CD14-positive monocyte (primary cell): ENCODE measurements around the gene DPP6. TPM values are rescaled to one million over a fixed set of nuclear protein-coding genes. Genes with fewer than 3 reads are reported as not detected.

Experiments
- DNase-seq, 3 donors: peaks; one replicate each; pipeline ENCODE4 v3.0.0-alpha.2; 2011 to 2022
- H2AFZ ChIP-seq: 2 replicates; pipeline ENCODE4 v1.6.0; 2012; ENCODE audit warnings: mild to moderate bottlenecking, low read depth, low read length, inconsistent platforms; ENCODE audit not compliant: insufficient read depth, poor library complexity, severe bottlenecking
- H3K27ac ChIP-seq, 2 donors: 1 replicate in 1 of 2; 2 replicates in 1 of 2; pipeline ENCODE4 v1.5.1; 2012 to 2013; ENCODE audit warnings: low read length in 2 of 2, control low read depth in 1 of 2, inconsistent platforms in 1 of 2, low read depth in 1 of 2, mild to moderate bottlenecking in 1 of 2
- H3K27me3 ChIP-seq, 2 donors: one replicate each; pipeline versions ENCODE4 v1.6.0 to v1.6.1; 2011 to 2013; ENCODE audit warnings: low read length in 2 of 2; ENCODE audit not compliant: control insufficient read depth in 2 of 2, insufficient read depth in 2 of 2
- H3K36me3 ChIP-seq, 2 donors: replicated peaks in 1 of 2; 1 replicate in 1 of 2; 2 replicates in 1 of 2; pipeline versions ENCODE4 v1.5.1 to v1.6.1; 2012 to 2013; ENCODE audit warnings: low read length in 2 of 2, control low read depth in 1 of 2, inconsistent platforms in 1 of 2, mild to moderate bottlenecking in 1 of 2; ENCODE audit not compliant: insufficient read depth in 2 of 2, control insufficient read depth in 1 of 2
- H3K4me1 ChIP-seq, 2 donors: 1 replicate in 1 of 2; 2 replicates in 1 of 2; pipeline versions ENCODE4 v1.5.1 to v1.6.1; 2012 to 2013; ENCODE audit warnings: low read length in 2 of 2, control low read depth in 1 of 2, inconsistent platforms in 1 of 2, mild to moderate bottlenecking in 1 of 2, moderate library complexity in 1 of 2; ENCODE audit not compliant: insufficient read depth in 2 of 2, control insufficient read depth in 1 of 2
- H3K4me2 ChIP-seq: replicated peaks from 2 replicates; pipeline ENCODE3; 2012; ENCODE audit warnings: low read length, moderate library complexity, mild to moderate bottlenecking; ENCODE audit not compliant: poor library complexity, severe bottlenecking; ENCODE audit errors: extremely low read depth
- H3K4me3 ChIP-seq, 3 experiments: fragments of 200-600 bp in 1 of 3; sonication (generic) in 1 of 3; replicated peaks in 1 of 3; 1 replicate in 2 of 3; 2 replicates in 1 of 3; pipeline ENCODE4 v1.5.1; 2011 to 2013; ENCODE audit warnings: low read length in 3 of 3, mild to moderate bottlenecking in 3 of 3, control low read depth in 2 of 3, low read depth in 2 of 3, inconsistent platforms in 1 of 3, moderate library complexity in 1 of 3
- H3K79me2 ChIP-seq: 2 replicates; pipeline ENCODE4 v1.6.0; 2012; ENCODE audit warnings: mild to moderate bottlenecking, control low read depth, inconsistent platforms, low read length, moderate library complexity; ENCODE audit not compliant: insufficient read depth
- H3K9ac ChIP-seq: 2 replicates; pipeline ENCODE4 v1.6.0; 2017; ENCODE audit warnings: low read length, mild to moderate bottlenecking; ENCODE audit not compliant: insufficient read depth, poor library complexity, severe bottlenecking
- H3K9me3 ChIP-seq, 2 donors: replicated peaks in 1 of 2; 1 replicate in 1 of 2; 2 replicates in 1 of 2; pipeline versions ENCODE4 v1.5.1 to v1.6.1; 2012 to 2013; ENCODE audit warnings: low read length in 2 of 2, control low read depth in 1 of 2; ENCODE audit not compliant: control insufficient read depth in 1 of 2, insufficient read depth in 1 of 2
- H4K20me1 ChIP-seq: 2 replicates; pipeline ENCODE4 v1.6.0; 2012; ENCODE audit warnings: mild to moderate bottlenecking, low read length, control low read depth, moderate library complexity; ENCODE audit not compliant: insufficient read depth
- H3K27ac Mint-ChIP-seq, 7 donors: one replicate each; pipeline ENCODE4 v1.8.0; 2020; ENCODE audit warnings: mild to moderate bottlenecking in 7 of 7, mixed read lengths in 7 of 7, moderate library complexity in 6 of 7, inconsistent platforms in 2 of 7
- H3K27me3 Mint-ChIP-seq, 3 donors: one replicate each; pipeline ENCODE4 v1.8.0; 2021 to 2022; ENCODE audit warnings: low read depth in 3 of 3, mild to moderate bottlenecking in 3 of 3, mixed read lengths in 3 of 3, moderate library complexity in 3 of 3, inconsistent platforms in 1 of 3
- H3K36me3 Mint-ChIP-seq, 2 donors: one replicate each; pipeline ENCODE4 v1.8.0; 2020; ENCODE audit warnings: mixed read lengths in 2 of 2, inconsistent platforms in 1 of 2, mild to moderate bottlenecking in 1 of 2
- H3K4me1 Mint-ChIP-seq: one replicate; pipeline ENCODE4 v1.8.0; 2020; ENCODE audit warnings: mild to moderate bottlenecking, mixed read lengths
- H3K4me3 Mint-ChIP-seq, 2 donors: one replicate each; pipeline ENCODE4 v1.8.0; 2020; ENCODE audit warnings: mild to moderate bottlenecking in 2 of 2, mixed read lengths in 2 of 2, moderate library complexity in 1 of 2
- H3K9me3 Mint-ChIP-seq, 7 donors: one replicate each; pipeline ENCODE4 v1.8.0; 2020 to 2022; ENCODE audit warnings: mixed read lengths in 7 of 7, mild to moderate bottlenecking in 6 of 7, moderate library complexity in 6 of 7, inconsistent platforms in 2 of 7
- WGBS: methylation state at CpG from one replicate; pipeline ENCODE4 v1.1.5; 2013; ENCODE audit warnings: missing lambda C conversion rate; ENCODE audit not compliant: insufficient coverage; 5-methylcytosine and 5-hydroxymethylcytosine counted together
- intact Hi-C, 2 donors: fragments of 100-400 bp; cut with micrococcal nuclease; formaldehyde crosslinking; loops; one replicate each; pipeline versions ENCODE4 v1.15.0 to v1.15.1; 2023
- polyA plus RNA-seq, 3 donors: library from polyadenylated mRNA; depleted of rRNA in 1 of 3; unstranded in 2 of 3; stranded (reverse) in 1 of 3; fragments of 300-500 nt in 2 of 3; fragments of >200 nt in 1 of 3; fragmentation: Illumina TruSeq in 2 of 3; gene quantifications; 1 replicate in 2 of 3; 2 replicates in 1 of 3; pipeline ENCODE4 v1.2.3, GENCODE V29; 2012 to 2021
- TF ChIP-seq, protein P1 (sequence below): fragments of 200-600 bp; IDR thresholded peaks from one replicate; pipeline ENCODE4 v1.8.0; 2022; ENCODE audit warnings: antibody characterized with exemption, mild to moderate bottlenecking

DPP6 gene
- polyA plus RNA-seq, 3 donors, result not detected

DNA sequence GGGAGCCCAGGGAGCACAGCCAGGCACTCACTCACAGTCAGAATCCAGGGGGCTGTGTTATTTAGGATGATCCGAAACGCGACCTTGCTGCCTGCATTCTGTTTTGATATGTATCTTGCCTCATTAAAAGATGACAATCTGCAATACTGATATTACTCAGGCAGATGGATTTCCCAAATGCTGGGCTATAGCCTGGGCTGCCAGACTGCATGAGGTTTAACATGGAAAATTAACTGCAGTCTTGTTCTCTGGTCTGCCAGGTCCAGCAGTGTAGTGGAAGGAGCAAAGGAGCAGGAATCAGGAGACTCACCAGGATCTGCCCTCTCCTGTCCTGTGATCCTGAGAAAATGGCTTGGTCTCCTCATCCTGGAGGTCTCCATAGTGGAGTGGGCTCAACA, 692.7 kb downstream of the DPP6 start:
- Mint-ChIP-seq H3K4me1 (no peaks in the 10 kb centered on the region), H3K27me3 (no peaks in the 10 kb centered on the region), H3K36me3 (no peaks in the 10 kb centered on the region), H3K4me3 (no peak overlapping the region), H3K27ac (no peak overlapping the region), H3K9me3 (peaks cover 0 to 4% (median 0%) of the 10 kb centered on the region in 7 donors)
- no peaks in the 10 kb centered on the region for H3K36me3 ChIP-seq
- H3K4me2 ChIP-seq, result no peak overlapping the region
- H3K27ac ChIP-seq, result no peak overlapping the region
- no peaks in the 10 kb centered on the region for H3K9me3 ChIP-seq
- no peak overlapping the region for H3K9ac ChIP-seq
- no peaks in the 10 kb centered on the region for H4K20me1 ChIP-seq
- H2AFZ ChIP-seq, result no peak overlapping the region
- H3K4me3 ChIP-seq, result no peak overlapping the region
- intact Hi-C loops, result no loop called here
- WGBS, result no CpG with 5 or more reads among the region's 3 CpGs
- H3K4me1 ChIP-seq, result no peaks in the 10 kb centered on the region
- TF ChIP-seq, protein P1, sequence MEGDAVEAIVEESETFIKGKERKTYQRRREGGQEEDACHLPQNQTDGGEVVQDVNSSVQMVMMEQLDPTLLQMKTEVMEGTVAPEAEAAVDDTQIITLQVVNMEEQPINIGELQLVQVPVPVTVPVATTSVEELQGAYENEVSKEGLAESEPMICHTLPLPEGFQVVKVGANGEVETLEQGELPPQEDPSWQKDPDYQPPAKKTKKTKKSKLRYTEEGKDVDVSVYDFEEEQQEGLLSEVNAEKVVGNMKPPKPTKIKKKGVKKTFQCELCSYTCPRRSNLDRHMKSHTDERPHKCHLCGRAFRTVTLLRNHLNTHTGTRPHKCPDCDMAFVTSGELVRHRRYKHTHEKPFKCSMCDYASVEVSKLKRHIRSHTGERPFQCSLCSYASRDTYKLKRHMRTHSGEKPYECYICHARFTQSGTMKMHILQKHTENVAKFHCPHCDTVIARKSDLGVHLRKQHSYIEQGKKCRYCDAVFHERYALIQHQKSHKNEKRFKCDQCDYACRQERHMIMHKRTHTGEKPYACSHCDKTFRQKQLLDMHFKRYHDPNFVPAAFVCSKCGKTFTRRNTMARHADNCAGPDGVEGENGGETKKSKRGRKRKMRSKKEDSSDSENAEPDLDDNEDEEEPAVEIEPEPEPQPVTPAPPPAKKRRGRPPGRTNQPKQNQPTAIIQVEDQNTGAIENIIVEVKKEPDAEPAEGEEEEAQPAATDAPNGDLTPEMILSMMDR, result no peak
- H3K27me3 ChIP-seq, result no peaks in the 10 kb centered on the region
- no peak for DNase-seq
- no peaks in the 10 kb centered on the region for H3K79me2 ChIP-seq

DNA sequence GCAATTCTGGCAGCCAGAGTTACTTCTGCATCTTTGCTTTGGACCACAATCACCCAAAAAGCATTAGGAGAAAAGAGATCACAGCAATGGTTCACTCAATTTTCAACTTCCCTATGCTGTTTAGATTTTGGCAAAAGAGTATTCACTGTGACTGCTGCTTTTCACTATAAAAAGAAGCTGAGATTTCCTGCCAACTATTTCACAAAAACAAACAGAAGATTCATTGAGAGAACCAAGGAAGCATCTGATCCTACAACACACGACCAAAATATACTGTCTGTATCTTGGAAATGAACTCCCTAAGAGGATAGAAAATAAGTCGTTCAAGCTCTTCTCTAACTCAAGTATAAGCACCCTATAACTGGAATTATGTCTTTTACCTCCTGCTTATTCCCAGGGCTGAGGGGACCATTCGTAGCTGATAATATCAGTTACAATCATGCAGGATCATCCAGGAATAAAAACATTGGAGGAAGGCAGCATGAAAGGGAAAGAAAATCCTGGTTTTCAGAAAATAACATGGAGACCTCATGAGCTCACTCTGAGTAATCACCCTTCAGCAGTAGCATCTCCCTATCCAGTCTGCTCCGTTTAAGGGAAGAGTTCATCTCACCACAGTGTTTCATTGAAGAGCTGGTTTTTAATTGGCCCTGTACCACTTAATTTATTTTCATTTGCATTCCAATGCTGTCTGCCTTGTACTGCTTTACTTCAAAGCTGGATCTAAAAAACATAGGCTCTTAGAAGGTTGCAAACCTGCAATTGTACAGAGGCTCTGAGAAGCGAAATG, 694.6 kb downstream of the DPP6 start:
- H3K27ac Mint-ChIP-seq, result no peak overlapping the region
- Histone ChIP-seq H3K4me2 (no peak overlapping the region), H4K20me1 (no peaks in the 10 kb centered on the region), H3K36me3 (no peaks in the 10 kb centered on the region), H3K4me1 (no peaks in the 10 kb centered on the region), H2AFZ (no peak overlapping the region), H3K4me3 (no peak overlapping the region), H3K9me3 (no peaks in the 10 kb centered on the region), H3K27me3 (no peaks in the 10 kb centered on the region), H3K79me2 (no peaks in the 10 kb centered on the region), H3K9ac (no peak overlapping the region), H3K27ac (no peak overlapping the region)
- H3K4me3 Mint-ChIP-seq, result no peak overlapping the region
- no peaks in the 10 kb centered on the region for H3K4me1 Mint-ChIP-seq
- TF ChIP-seq, protein P1, result no peak
- intact Hi-C loops, result no loop called here
- WGBS, result 80% methylated on average over 1 of the region's 5 CpGs
- H3K36me3 Mint-ChIP-seq, result no peaks in the 10 kb centered on the region
- peaks cover 0 to 18% (median 2%) of the 10 kb centered on the region in 7 donors for H3K9me3 Mint-ChIP-seq
- DNase-seq, result no peak
- H3K27me3 Mint-ChIP-seq, result peaks cover 0 to 1% (median 0%) of the 10 kb centered on the region in 3 donors
